ENCODE measurements around the gene SLCO2A1.

- no peak for TF ChIP-seq POLR2A (IDR thresholded peaks at IDR 0.05)
- TF ChIP-seq CTCF (IDR thresholded peaks at IDR 0.05) = no peak
- no peak for TF ChIP-seq POLR2AphosphoS5 (IDR thresholded peaks at IDR 0.05)
Measured at GRCh38 chr3:133991209-133991608, 38.5 kb downstream of the SLCO2A1 start.

Data from gastroesophageal sphincter (tissue), 3 donors.